Measurements from ENCODE around the gene CD53.

CD53 gene

GRCh38 chr1:110874324-110875215 lies 1.6 kb downstream of the CD53 start:
- Histone ChIP-seq H3K4me1 (ENCODE audit: control insufficient read depth in 5 of 5, insufficient read depth in 5 of 5, low read length in 5 of 5) (peaks cover 0 to 10% (median 0%) of the 10 kb centered on the region in 5 donors), H3K9me3 (ENCODE audit: control insufficient read depth in 5 of 5, low read length in 5 of 5) (no peaks in the 10 kb centered on the region), H3K27me3 (ENCODE audit: control insufficient read depth in 5 of 5, insufficient read depth in 4 of 5, low read length in 5 of 5) (no peaks in the 10 kb centered on the region), H3K4me3 (ENCODE audit: low read depth in 1 of 5, low read length in 5 of 5) (peak overlapping the region; percentile 38 to 67 (median 57)), H3K27ac (ENCODE audit: low read depth, low read length) (peak overlapping the region; percentile 9), H3K9ac (ENCODE audit: low read length in 5 of 5) (peak overlapping the region in 1 of 5 donors; percentile 41), H3K36me3 (ENCODE audit: control insufficient read depth in 5 of 5, insufficient read depth in 5 of 5, low read length in 5 of 5) (no peaks in the 10 kb centered on the region)

DNA sequence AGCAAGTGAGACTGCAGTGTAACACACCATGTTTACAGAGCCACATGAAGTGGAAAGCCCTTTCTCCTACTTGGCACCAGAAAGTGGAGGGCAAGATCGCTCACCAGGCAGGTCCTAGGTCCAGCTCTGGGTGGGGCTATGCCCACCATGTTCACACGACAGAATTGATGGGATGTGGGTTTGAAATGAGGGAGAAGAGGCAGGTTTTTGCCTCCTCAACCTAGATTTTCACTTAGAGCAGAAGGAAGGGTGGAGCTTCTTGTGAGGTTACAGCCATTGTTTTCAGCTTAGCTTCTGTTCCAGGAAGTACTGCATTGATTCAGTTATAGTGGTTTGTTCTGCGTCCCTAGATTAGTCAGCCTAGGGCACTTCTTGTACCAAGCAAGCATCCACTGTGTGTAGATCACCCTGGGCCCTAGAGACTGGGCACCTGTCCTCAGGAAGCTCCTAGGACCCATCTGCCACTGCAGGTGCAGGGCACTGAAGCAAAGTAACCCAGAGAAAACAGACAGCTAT lies 2.3 kb downstream of the CD53 start:
- peak overlapping the region in 1 of 5 donors; percentile 41 for H3K9ac ChIP-seq (ENCODE audit: low read length in 5 of 5)

GRCh38 chr1:110876748-110877341 lies 3.9 kb downstream of the CD53 start:
- no peak overlapping the region for H3K27ac ChIP-seq (ENCODE audit: low read depth, low read length)
- H3K9me3 ChIP-seq (ENCODE audit: control insufficient read depth in 5 of 5, low read length in 5 of 5): no peaks in the 10 kb centered on the region
- H3K4me1 ChIP-seq (ENCODE audit: control insufficient read depth in 5 of 5, insufficient read depth in 5 of 5, low read length in 5 of 5): peaks cover 0 to 11% (median 0%) of the 10 kb centered on the region in 5 donors
- no peak overlapping the region for H3K9ac ChIP-seq (ENCODE audit: low read length in 5 of 5)
- H3K4me3 ChIP-seq (ENCODE audit: low read depth in 1 of 5, low read length in 5 of 5): no peak overlapping the region
- H3K36me3 ChIP-seq (ENCODE audit: control insufficient read depth in 5 of 5, insufficient read depth in 5 of 5, low read length in 5 of 5): no peaks in the 10 kb centered on the region
- no peaks in the 10 kb centered on the region for H3K27me3 ChIP-seq (ENCODE audit: control insufficient read depth in 5 of 5, insufficient read depth in 4 of 5, low read length in 5 of 5)

More for the DNA sequence above, 2.3 kb downstream of the CD53 start:
- no peak overlapping the region for H3K27ac ChIP-seq (ENCODE audit: low read depth, low read length)
- H3K27me3 ChIP-seq (ENCODE audit: control insufficient read depth in 5 of 5, insufficient read depth in 4 of 5, low read length in 5 of 5): no peaks in the 10 kb centered on the region
- H3K4me3 ChIP-seq (ENCODE audit: low read depth in 1 of 5, low read length in 5 of 5): peak overlapping the region in 4 of 5 donors; percentile 32 to 67 (median 54)
- no peaks in the 10 kb centered on the region for H3K36me3 ChIP-seq (ENCODE audit: control insufficient read depth in 5 of 5, insufficient read depth in 5 of 5, low read length in 5 of 5)
- H3K4me1 ChIP-seq (ENCODE audit: control insufficient read depth in 5 of 5, insufficient read depth in 5 of 5, low read length in 5 of 5): peaks cover 0 to 12% (median 0%) of the 10 kb centered on the region in 5 donors
- H3K9me3 ChIP-seq (ENCODE audit: control insufficient read depth in 5 of 5, low read length in 5 of 5): no peaks in the 10 kb centered on the region

DNA sequence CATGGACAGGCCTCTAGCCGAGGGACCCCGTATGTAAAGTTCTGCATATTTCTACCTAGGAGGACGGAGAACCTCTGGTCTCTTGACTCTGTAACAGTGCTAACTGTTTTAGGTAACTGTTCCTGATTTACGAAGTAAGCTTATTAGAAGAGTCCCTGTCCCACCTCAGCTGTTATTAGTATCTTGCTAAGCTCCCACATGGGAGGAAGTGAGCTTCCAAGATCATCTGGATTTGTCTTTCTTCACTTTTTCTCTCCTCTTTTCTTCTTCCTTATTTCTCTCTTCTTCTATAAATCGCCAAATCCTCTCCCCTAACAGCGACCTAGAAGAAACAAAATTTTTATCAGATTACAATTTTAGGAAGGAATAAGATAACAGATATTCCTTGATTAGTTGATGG lies 4.4 kb downstream of the CD53 start:
- peaks cover 0 to 9% (median 0%) of the 10 kb centered on the region in 5 donors for H3K4me1 ChIP-seq (ENCODE audit: control insufficient read depth in 5 of 5, insufficient read depth in 5 of 5, low read length in 5 of 5)
- no peaks in the 10 kb centered on the region for H3K9me3 ChIP-seq (ENCODE audit: control insufficient read depth in 5 of 5, low read length in 5 of 5)
- H3K4me3 ChIP-seq (ENCODE audit: low read depth in 1 of 5, low read length in 5 of 5): no peak overlapping the region
- no peak overlapping the region for H3K27ac ChIP-seq (ENCODE audit: low read depth, low read length)
- no peaks in the 10 kb centered on the region for H3K27me3 ChIP-seq (ENCODE audit: control insufficient read depth in 5 of 5, insufficient read depth in 4 of 5, low read length in 5 of 5)
- H3K9ac ChIP-seq (ENCODE audit: low read length in 5 of 5): no peak overlapping the region
- H3K36me3 ChIP-seq (ENCODE audit: control insufficient read depth in 5 of 5, insufficient read depth in 5 of 5, low read length in 5 of 5): no peaks in the 10 kb centered on the region

GRCh38 chr1:110877776-110878175 lies 4.8 kb downstream of the CD53 start:
- Histone ChIP-seq H3K9ac (ENCODE audit: low read length in 5 of 5) (no peak overlapping the region), H3K4me1 (ENCODE audit: control insufficient read depth in 5 of 5, insufficient read depth in 5 of 5, low read length in 5 of 5) (peaks cover 0 to 9% (median 0%) of the 10 kb centered on the region in 5 donors), H3K36me3 (ENCODE audit: control insufficient read depth in 5 of 5, insufficient read depth in 5 of 5, low read length in 5 of 5) (no peaks in the 10 kb centered on the region), H3K9me3 (ENCODE audit: control insufficient read depth in 5 of 5, low read length in 5 of 5) (no peaks in the 10 kb centered on the region), H3K4me3 (ENCODE audit: low read depth in 1 of 5, low read length in 5 of 5) (no peak overlapping the region), H3K27ac (ENCODE audit: low read depth, low read length) (no peak overlapping the region), H3K27me3 (ENCODE audit: control insufficient read depth in 5 of 5, insufficient read depth in 4 of 5, low read length in 5 of 5) (no peaks in the 10 kb centered on the region)

DNA sequence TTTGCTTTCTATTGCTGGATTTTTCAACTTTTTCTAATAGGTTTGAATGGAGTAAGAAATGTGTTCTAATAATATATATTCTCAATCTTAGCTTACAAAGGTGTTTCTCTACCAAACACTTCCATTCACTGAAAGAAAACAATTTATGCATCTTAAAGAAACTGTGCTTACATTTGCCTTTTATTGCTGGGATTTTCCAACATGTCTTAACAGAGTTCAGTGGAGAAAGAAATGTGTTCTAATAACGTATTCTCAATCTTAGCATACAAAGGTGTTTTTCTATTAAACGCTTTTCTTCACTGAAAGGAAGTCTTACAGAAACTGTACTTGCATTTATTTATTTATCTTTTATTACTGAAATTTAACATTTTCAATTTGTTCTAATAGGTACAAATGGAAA lies 5.6 kb downstream of the CD53 start:
- peaks cover 0 to 9% (median 0%) of the 10 kb centered on the region in 5 donors for H3K4me1 ChIP-seq (ENCODE audit: control insufficient read depth in 5 of 5, insufficient read depth in 5 of 5, low read length in 5 of 5)
- no peak overlapping the region for H3K9ac ChIP-seq (ENCODE audit: low read length in 5 of 5)
- H3K27me3 ChIP-seq (ENCODE audit: control insufficient read depth in 5 of 5, insufficient read depth in 4 of 5, low read length in 5 of 5): no peaks in the 10 kb centered on the region
- H3K36me3 ChIP-seq (ENCODE audit: control insufficient read depth in 5 of 5, insufficient read depth in 5 of 5, low read length in 5 of 5): no peaks in the 10 kb centered on the region
- H3K4me3 ChIP-seq (ENCODE audit: low read depth in 1 of 5, low read length in 5 of 5): no peak overlapping the region
- H3K27ac ChIP-seq (ENCODE audit: low read depth, low read length): no peak overlapping the region
- no peaks in the 10 kb centered on the region for H3K9me3 ChIP-seq (ENCODE audit: control insufficient read depth in 5 of 5, low read length in 5 of 5)

DNA sequence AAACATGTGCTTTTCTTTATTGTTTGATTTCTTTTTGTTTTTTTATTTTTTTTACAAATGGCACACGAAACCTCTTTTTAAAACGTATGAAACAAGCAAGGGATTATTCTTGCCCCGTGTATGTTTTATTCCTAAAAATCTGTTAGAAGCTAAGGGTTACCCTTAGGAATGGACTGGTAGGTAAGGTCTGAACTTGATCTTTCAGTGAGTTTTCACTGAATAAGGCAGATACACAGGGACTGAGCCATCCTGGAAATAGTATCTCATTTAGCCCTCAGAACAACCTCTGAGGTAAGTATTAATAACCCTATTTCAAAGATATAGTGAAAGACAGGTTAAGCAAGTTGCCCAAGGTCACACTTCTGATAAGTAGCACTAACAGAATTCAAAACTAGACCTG lies 6.0 kb downstream of the CD53 start:
- Histone ChIP-seq H3K9me3 (ENCODE audit: control insufficient read depth in 5 of 5, low read length in 5 of 5) (no peaks in the 10 kb centered on the region), H3K4me3 (ENCODE audit: low read depth in 1 of 5, low read length in 5 of 5) (no peak overlapping the region), H3K27me3 (ENCODE audit: control insufficient read depth in 5 of 5, insufficient read depth in 4 of 5, low read length in 5 of 5) (no peaks in the 10 kb centered on the region), H3K27ac (ENCODE audit: low read depth, low read length) (no peak overlapping the region), H3K4me1 (ENCODE audit: control insufficient read depth in 5 of 5, insufficient read depth in 5 of 5, low read length in 5 of 5) (peaks cover 0 to 9% (median 0%) of the 10 kb centered on the region in 5 donors), H3K9ac (ENCODE audit: low read length in 5 of 5) (no peak overlapping the region), H3K36me3 (ENCODE audit: control insufficient read depth in 5 of 5, insufficient read depth in 5 of 5, low read length in 5 of 5) (no peaks in the 10 kb centered on the region)

DNA sequence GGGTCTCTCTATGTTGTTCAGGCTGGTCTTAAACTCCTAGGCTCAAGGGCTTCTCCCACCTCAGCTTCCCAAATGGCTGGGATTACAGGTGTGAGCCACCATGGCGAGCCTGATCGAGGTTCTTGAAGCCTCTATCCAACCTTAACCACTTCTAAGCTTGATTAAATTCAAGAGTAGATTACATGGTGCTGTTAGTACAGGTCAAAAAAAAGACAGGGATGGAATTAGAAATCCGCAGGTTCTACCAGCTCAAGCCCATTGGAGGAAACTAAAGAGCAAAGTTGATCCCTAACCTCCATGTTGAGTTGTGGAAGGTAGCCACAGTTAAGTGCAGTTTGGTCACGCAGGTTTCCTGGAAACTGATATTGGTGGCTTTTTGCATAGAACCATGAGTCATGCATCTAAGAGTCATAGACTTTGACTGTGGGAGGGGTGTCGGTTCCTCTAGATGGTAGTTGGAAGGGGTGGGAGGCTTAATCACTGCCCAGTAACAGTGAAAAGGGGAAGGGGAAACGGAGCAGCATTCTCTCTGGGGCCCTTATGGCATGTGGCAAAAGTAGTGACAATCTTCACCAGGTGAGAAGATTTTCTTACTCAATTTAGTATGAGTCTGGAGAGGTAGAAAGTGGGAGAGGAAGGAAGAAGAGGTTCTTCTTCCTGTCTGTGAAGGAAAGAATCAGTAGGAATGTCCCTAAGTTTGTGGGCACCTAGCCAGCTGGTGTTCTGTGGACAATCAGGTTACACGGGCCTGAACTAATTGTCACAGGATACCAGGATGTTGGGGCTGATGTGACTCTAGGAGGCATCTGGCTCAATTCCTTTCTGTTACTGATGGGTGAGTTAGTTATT lies 7.0 kb downstream of the CD53 start:
- Histone ChIP-seq H3K27me3 (ENCODE audit: control insufficient read depth in 5 of 5, insufficient read depth in 4 of 5, low read length in 5 of 5) (no peaks in the 10 kb centered on the region), H3K36me3 (ENCODE audit: control insufficient read depth in 5 of 5, insufficient read depth in 5 of 5, low read length in 5 of 5) (no peaks in the 10 kb centered on the region), H3K27ac (ENCODE audit: low read depth, low read length) (no peak overlapping the region), H3K9me3 (ENCODE audit: control insufficient read depth in 5 of 5, low read length in 5 of 5) (no peaks in the 10 kb centered on the region), H3K9ac (ENCODE audit: low read length in 5 of 5) (no peak overlapping the region), H3K4me1 (ENCODE audit: control insufficient read depth in 5 of 5, insufficient read depth in 5 of 5, low read length in 5 of 5) (peaks cover 0 to 9% (median 0%) of the 10 kb centered on the region in 5 donors), H3K4me3 (ENCODE audit: low read depth in 1 of 5, low read length in 5 of 5) (no peak overlapping the region)

DNA sequence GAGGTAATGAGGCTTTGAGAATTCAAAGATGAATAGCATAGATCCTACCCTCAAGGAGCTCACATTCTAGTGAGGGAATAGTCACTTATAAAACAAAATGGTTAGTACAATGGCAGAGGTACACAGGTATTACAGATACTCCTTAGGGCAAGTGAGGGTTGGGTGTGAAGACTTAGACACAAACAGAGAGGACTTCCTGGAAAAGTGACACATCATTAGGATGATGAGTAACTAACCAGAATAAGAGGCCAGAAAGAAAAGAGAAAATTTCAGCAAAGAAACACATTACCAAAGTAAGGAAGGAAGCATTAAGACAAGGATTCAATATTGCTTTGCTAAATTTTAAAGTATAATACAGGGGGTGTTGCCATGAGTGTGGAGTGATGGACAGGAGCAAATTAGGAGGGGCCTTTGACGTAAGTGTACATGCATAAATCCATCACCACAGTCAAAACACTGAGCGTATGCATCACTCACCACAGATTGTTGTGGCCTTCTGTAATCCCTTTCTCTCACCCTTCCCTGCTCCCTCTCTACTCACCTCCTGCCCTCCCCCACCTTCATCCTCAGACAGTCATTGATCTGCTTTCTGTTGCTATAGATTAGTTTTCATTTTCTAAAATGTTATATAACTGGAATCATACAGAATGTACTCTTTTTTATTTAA lies 7.9 kb downstream of the CD53 start:
- no peak overlapping the region for H3K9ac ChIP-seq (ENCODE audit: low read length in 5 of 5)
- peaks cover 0 to 4% (median 0%) of the 10 kb centered on the region in 5 donors for H3K4me1 ChIP-seq (ENCODE audit: control insufficient read depth in 5 of 5, insufficient read depth in 5 of 5, low read length in 5 of 5)
- no peak overlapping the region for H3K4me3 ChIP-seq (ENCODE audit: low read depth in 1 of 5, low read length in 5 of 5)
- no peaks in the 10 kb centered on the region for H3K36me3 ChIP-seq (ENCODE audit: control insufficient read depth in 5 of 5, insufficient read depth in 5 of 5, low read length in 5 of 5)
- H3K9me3 ChIP-seq (ENCODE audit: control insufficient read depth in 5 of 5, low read length in 5 of 5): no peaks in the 10 kb centered on the region
- no peaks in the 10 kb centered on the region for H3K27me3 ChIP-seq (ENCODE audit: control insufficient read depth in 5 of 5, insufficient read depth in 4 of 5, low read length in 5 of 5)
- no peak overlapping the region for H3K27ac ChIP-seq (ENCODE audit: low read depth, low read length)
